ENCODE measurements around the gene GPC6.

GPC6 gene

GRCh38 chr13:93254775-93255174, 28.2 kb downstream of the GPC6 start:
- TF ChIP-seq CTCF (IDR thresholded peaks at IDR 0.05; ENCODE audit: unreplicated experiment in 3 of 3), result no peak
- H3K4me1 Mint-ChIP-seq, result no peaks in the 10 kb centered on the region
- no peaks in the 10 kb centered on the region for H3K9me3 Mint-ChIP-seq
- no peaks in the 10 kb centered on the region for H3K27me3 Mint-ChIP-seq (ENCODE audit: low read depth)
- H3K4me3 Mint-ChIP-seq, result no peak overlapping the region
- no peak overlapping the region for H3K27ac Mint-ChIP-seq
- peaks cover 16% of the 10 kb centered on the region for H3K36me3 Mint-ChIP-seq (ENCODE audit: low read depth)

- Mint-ChIP-seq H3K4me1 (peaks cover 13% of the 10 kb centered on the region), H3K4me3 (no peak overlapping the region), H3K9me3 (no peaks in the 10 kb centered on the region), H3K36me3 (ENCODE audit: low read depth) (peaks cover 11% of the 10 kb centered on the region), H3K27me3 (ENCODE audit: low read depth) (no peaks in the 10 kb centered on the region), H3K27ac (no peak overlapping the region)
- no peak for TF ChIP-seq CTCF (IDR thresholded peaks at IDR 0.05; ENCODE audit: unreplicated experiment in 3 of 3)
These were observed 30.4 kb downstream of the GPC6 start for GRCh38 chr13:93256998-93257397.

GRCh38 chr13:93259527-93260080, 33.0 kb downstream of the GPC6 start:
- H3K4me1 Mint-ChIP-seq, result peaks cover 14% of the 10 kb centered on the region

GRCh38 chr13:93260591-93260990, 34.0 kb downstream of the GPC6 start:
- Mint-ChIP-seq H3K4me3 (no peak overlapping the region), H3K27me3 (ENCODE audit: low read depth) (no peaks in the 10 kb centered on the region), H3K36me3 (ENCODE audit: low read depth) (peaks cover 10% of the 10 kb centered on the region), H3K4me1 (peaks cover 14% of the 10 kb centered on the region), H3K9me3 (no peaks in the 10 kb centered on the region), H3K27ac (peak overlapping the region in 1 of 3 experiments; percentile 29)
- no peak for TF ChIP-seq CTCF (IDR thresholded peaks at IDR 0.05; ENCODE audit: unreplicated experiment in 3 of 3)

More at GRCh38 chr13:93259527-93260080, 33.0 kb downstream of the GPC6 start:
- Mint-ChIP-seq H3K27ac (no peak overlapping the region), H3K36me3 (ENCODE audit: low read depth) (peaks cover 7% of the 10 kb centered on the region), H3K9me3 (no peaks in the 10 kb centered on the region), H3K27me3 (ENCODE audit: low read depth) (no peaks in the 10 kb centered on the region), H3K4me3 (no peak overlapping the region)
- no peak for TF ChIP-seq CTCF (IDR thresholded peaks at IDR 0.05; ENCODE audit: unreplicated experiment in 3 of 3)

GRCh38 chr13:93262729-93263345, 36.2 kb downstream of the GPC6 start:
- TF ChIP-seq CTCF (IDR thresholded peaks at IDR 0.05; ENCODE audit: unreplicated experiment in 3 of 3), result no peak
- Mint-ChIP-seq H3K4me3 (no peak overlapping the region), H3K36me3 (ENCODE audit: low read depth) (peaks cover 3% of the 10 kb centered on the region), H3K27me3 (ENCODE audit: low read depth) (no peaks in the 10 kb centered on the region), H3K9me3 (no peaks in the 10 kb centered on the region), H3K27ac (no peak overlapping the region), H3K4me1 (peaks cover 14% of the 10 kb centered on the region)

GRCh38 chr13:93264876-93265275, 38.3 kb downstream of the GPC6 start:
- TF ChIP-seq CTCF (IDR thresholded peaks at IDR 0.05; ENCODE audit: unreplicated experiment in 3 of 3), result no peak
- Mint-ChIP-seq H3K36me3 (ENCODE audit: low read depth) (peaks cover 3% of the 10 kb centered on the region), H3K9me3 (no peaks in the 10 kb centered on the region), H3K4me3 (no peak overlapping the region), H3K27me3 (ENCODE audit: low read depth) (no peaks in the 10 kb centered on the region), H3K27ac (no peak overlapping the region), H3K4me1 (peaks cover 14% of the 10 kb centered on the region)
